Chondrocyte (in vitro differentiated cells): ENCODE results near the gene BBLN. TPM values are rescaled to one million over a fixed set of nuclear protein-coding genes. Genes with fewer than 3 reads are reported as not detected.
A peak's percentile ranks its signal among the peaks of the same experiment; 100 is the strongest.

Experiments used
- DNase-seq: peaks from one replicate; pipeline ENCODE4 v3.0.0; 2021; ENCODE audit warnings: mixed read lengths, low spot score
- H3K27ac Mint-ChIP-seq: one replicate; pipeline ENCODE4 v1.8.0; 2021; ENCODE audit warnings: mild to moderate bottlenecking, moderate library complexity, mixed read lengths; ENCODE audit not compliant: unreplicated experiment
- H3K27me3 Mint-ChIP-seq: 2 replicates; pipeline ENCODE4 v1.8.0; 2021; ENCODE audit warnings: low read depth, mixed read lengths
- H3K36me3 Mint-ChIP-seq: 2 replicates; pipeline ENCODE4 v1.8.0; 2021; ENCODE audit warnings: low read depth, mixed read lengths
- H3K4me1 Mint-ChIP-seq: 2 replicates; pipeline ENCODE4 v1.8.0; 2021; ENCODE audit warnings: low read depth, mild to moderate bottlenecking, mixed read lengths
- H3K4me3 Mint-ChIP-seq: one replicate; pipeline ENCODE4 v1.8.0; 2021; ENCODE audit warnings: mild to moderate bottlenecking, moderate library complexity, mixed read lengths; ENCODE audit not compliant: unreplicated experiment
- H3K9me3 Mint-ChIP-seq: 2 replicates; pipeline ENCODE4 v1.8.0; 2021; ENCODE audit warnings: low read depth, mixed read lengths
- total RNA-seq: library from RNA; stranded (reverse); gene quantifications from 3 replicates; pipeline ENCODE4 v1.2.1, GENCODE V29; 2021
- TF ChIP-seq, protein P1 (sequence below): fragments of 200-600 bp; sonication (generic); IDR thresholded peaks from 2 replicates; pipeline ENCODE4 v1.5.0; 2021; ENCODE audit warnings: antibody characterized with exemption, mild to moderate bottlenecking, moderate library complexity

BBLN gene
- total RNA-seq, 1 donor from 2014 or later: 78.8 TPM

DNA sequence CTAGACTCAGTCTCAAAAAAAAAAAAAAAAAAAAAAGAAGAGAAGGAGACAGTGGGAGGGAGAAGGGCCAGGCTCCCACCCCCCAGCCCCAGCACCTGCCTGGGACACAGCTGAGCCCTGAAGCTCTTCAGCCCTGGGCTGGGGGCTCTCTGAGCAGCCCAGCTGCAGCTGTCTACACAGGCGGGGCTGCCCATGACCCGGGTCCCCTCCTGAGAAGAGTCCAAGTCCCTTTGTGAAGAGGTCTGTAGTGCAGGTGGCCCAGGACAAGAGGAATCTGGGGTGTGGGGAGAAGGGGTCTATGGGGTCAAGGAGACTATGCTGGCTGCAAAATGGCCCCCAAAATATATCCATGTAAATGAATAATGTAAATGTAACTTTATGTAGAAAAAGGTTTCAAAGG, 17.5 kb upstream of the BBLN start:
- H3K27me3 Mint-ChIP-seq: no peaks in the 10 kb centered on the region
- H3K36me3 Mint-ChIP-seq: no peaks in the 10 kb centered on the region
- no peaks in the 10 kb centered on the region for H3K9me3 Mint-ChIP-seq
- no peaks in the 10 kb centered on the region for H3K4me1 Mint-ChIP-seq
- H3K4me3 Mint-ChIP-seq: no peak overlapping the region
- TF ChIP-seq, protein P1, sequence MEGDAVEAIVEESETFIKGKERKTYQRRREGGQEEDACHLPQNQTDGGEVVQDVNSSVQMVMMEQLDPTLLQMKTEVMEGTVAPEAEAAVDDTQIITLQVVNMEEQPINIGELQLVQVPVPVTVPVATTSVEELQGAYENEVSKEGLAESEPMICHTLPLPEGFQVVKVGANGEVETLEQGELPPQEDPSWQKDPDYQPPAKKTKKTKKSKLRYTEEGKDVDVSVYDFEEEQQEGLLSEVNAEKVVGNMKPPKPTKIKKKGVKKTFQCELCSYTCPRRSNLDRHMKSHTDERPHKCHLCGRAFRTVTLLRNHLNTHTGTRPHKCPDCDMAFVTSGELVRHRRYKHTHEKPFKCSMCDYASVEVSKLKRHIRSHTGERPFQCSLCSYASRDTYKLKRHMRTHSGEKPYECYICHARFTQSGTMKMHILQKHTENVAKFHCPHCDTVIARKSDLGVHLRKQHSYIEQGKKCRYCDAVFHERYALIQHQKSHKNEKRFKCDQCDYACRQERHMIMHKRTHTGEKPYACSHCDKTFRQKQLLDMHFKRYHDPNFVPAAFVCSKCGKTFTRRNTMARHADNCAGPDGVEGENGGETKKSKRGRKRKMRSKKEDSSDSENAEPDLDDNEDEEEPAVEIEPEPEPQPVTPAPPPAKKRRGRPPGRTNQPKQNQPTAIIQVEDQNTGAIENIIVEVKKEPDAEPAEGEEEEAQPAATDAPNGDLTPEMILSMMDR: no peak
- H3K27ac Mint-ChIP-seq: no peak overlapping the region
- DNase-seq: peak; percentile 50

DNA sequence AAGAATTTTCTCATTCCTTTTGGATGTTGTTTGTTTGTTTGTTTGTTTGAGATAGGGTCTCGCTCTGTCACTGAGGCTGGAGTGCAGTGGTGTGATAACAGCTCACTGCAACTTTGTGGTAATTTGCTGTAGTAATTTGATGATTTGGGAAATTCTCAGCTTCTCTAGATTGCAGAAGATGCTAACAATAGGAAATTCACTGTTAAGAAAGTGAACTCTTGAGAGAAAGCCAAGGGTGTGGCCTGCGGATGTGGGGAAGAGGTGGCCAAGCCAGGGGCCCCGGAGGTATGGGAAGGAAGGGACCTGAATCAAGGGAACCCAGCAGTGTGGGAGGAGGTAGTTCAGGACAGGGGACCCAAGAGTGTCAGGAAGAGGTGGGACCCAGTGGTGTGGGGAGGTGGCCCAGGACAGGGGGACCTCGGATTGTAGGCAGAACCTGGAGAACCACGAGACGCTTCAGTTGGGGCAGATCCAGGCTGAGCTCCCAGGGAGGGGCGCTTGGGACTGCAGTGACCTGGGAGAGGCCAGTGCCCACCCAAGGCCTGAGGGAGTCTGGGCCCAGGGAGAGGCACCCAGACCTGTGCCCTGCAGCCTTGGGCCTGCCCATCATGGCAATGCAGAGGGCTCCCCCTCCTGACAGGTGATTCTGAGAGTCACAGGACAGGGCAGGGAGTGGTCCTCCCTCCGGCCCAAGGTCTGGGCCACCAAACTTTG, 16.4 kb upstream of the BBLN start:
- Mint-ChIP-seq H3K9me3 (no peaks in the 10 kb centered on the region), H3K27me3 (no peaks in the 10 kb centered on the region), H3K36me3 (no peaks in the 10 kb centered on the region), H3K4me3 (no peak overlapping the region), H3K27ac (no peak overlapping the region), H3K4me1 (no peaks in the 10 kb centered on the region)
- peak; percentile 83 for DNase-seq
- TF ChIP-seq, protein P1: no peak

DNA sequence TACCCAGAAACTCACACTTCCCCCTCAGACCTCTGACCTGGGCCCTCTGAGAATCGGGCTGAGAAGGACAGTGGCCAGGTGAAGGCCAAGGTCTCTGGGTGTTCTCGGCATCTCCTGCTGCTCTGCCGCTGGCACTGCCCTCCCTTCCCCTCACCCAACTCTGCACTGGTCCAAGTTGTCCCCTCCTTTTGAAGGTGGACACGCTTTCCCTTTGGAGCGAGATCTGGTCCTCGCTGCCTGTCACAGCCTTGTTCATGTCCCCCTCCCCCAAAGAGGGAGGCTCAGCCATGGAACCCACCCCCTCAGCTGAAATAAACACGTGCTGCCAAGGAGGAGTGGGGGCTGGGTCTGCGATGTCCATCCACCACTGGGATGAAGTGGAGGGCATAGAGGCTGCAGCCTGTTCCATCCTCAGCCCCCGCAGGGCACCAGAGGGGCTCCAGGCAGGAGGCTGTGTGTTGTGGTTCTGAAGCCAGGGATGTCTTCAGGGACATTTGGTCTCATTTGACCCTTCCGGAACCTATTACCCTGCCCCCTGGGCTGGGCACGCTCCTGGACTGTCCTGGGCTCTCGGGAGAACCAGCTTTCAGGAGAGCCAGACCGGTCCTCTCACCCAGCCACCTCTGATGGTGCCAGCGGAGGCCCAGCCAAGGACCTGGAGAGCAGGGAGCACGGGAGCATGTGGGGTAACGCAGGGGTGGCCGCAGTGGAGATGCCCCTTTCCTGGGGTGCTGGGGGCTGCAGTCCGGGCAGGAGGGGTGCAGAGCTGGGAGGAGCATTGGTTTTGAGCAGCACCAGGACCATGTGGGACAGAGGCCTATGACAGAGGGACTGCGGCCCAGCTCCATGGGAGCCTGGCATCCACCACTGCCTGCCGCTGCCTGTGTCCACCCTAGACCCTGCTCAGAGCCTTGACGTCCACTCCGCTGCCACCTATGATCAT, 15.6 kb upstream of the BBLN start:
- no peak overlapping the region for H3K27ac Mint-ChIP-seq
- no peaks in the 10 kb centered on the region for H3K9me3 Mint-ChIP-seq
- H3K4me3 Mint-ChIP-seq: no peak overlapping the region

DNA sequence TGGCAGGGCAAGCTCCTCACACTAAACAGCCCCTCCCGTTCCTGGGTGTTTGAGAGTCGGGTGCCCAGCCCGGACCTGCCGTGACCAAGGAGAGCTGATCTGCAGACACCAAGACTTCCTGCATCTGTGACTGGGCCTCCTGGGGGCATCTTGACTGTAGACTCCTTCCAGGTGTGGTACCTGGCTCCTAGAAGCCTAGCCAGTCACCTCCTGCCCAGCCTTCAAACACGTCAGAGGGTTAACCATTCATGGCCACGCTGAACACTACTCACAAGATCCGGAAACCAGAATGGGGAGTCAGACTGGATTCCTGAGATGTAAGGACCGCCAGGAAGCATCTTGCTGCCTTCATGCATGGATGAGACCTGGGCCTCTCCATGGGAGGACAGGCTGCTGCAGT, 14.5 kb upstream of the BBLN start:
- Mint-ChIP-seq H3K9me3 (no peaks in the 10 kb centered on the region), H3K27ac (no peak overlapping the region), H3K27me3 (no peaks in the 10 kb centered on the region), H3K4me1 (peaks cover 4% of the 10 kb centered on the region), H3K36me3 (no peaks in the 10 kb centered on the region), H3K4me3 (no peak overlapping the region)
- DNase-seq: peak; percentile 72
- TF ChIP-seq, protein P1: no peak

More for the DNA sequence above, 15.6 kb upstream of the BBLN start:
- Mint-ChIP-seq H3K36me3 (no peaks in the 10 kb centered on the region), H3K27me3 (no peaks in the 10 kb centered on the region), H3K4me1 (peaks cover 4% of the 10 kb centered on the region)
- peak; percentile 78 for DNase-seq
- TF ChIP-seq, protein P1: no peak

GRCh38 chr9:128145951-128146351, 14.1 kb upstream of the BBLN start:
- no peak overlapping the region for H3K27ac Mint-ChIP-seq
- H3K36me3 Mint-ChIP-seq: no peaks in the 10 kb centered on the region
- H3K27me3 Mint-ChIP-seq: no peaks in the 10 kb centered on the region
- H3K9me3 Mint-ChIP-seq: no peaks in the 10 kb centered on the region
- peaks cover 4% of the 10 kb centered on the region for H3K4me1 Mint-ChIP-seq
- no peak overlapping the region for H3K4me3 Mint-ChIP-seq
- peak; percentile 84 for DNase-seq
- TF ChIP-seq, protein P1: no peak
